GM23338 (cell line): Measurements from ENCODE around the gene TRMT61A.

ENCODE experiments used
- EZH2phosphoT487 ChIP-seq: fragments of 200-600 bp; sonication (generic); IDR thresholded peaks from one replicate; pipeline ENCODE4 v1.8.1; 2018; ENCODE audit warnings: antibody characterized with exemption; ENCODE audit not compliant: unreplicated experiment
- REST ChIP-seq: IDR thresholded peaks from one replicate; pipeline ENCODE4 v1.6.1; 2018; ENCODE audit warnings: antibody characterized with exemption; ENCODE audit not compliant: unreplicated experiment

DNA sequence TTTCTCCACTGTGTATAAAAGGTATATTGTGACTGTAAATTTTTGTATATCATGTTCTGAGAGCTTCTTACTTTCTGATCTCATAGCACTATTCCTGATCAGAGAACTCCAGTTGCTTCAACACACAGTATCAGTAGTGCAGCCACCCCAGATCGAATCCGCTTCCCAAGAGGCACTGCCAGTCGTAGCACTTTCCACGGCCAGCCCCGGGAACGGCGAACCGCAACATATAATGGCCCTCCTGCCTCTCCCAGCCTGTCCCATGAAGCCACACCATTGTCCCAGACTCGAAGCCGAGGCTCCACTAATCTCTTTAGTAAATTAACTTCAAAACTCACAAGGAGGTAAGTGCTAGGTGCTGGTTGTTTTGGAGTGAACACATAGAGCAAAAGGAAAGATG is 37.3 kb upstream of the TRMT61A start:
- TF ChIP-seq EZH2phosphoT487 (no peak), REST (no peak)
